ENCODE results near the gene CUX1.

GRCh38 chr7:101983147-101983811, 165.9 kb downstream of the CUX1 start:
- no peak for TF ChIP-seq CTCF (IDR thresholded peaks at IDR 0.05)
- no peak for TF ChIP-seq SP1 (CRISPR knock-in tag; conservative IDR thresholded peaks at IDR 0.05)
- TF ChIP-seq FOXP4 (CRISPR knock-in tag; IDR thresholded peaks at IDR 0.05), result no peak
- no peak for TF ChIP-seq KAT7 (CRISPR knock-in tag; IDR thresholded peaks at IDR 0.05; ENCODE audit: borderline replicate concordance)
- no peak for TF ChIP-seq ZNF232 (CRISPR knock-in tag; IDR thresholded peaks at IDR 0.05)
